Measurements from ENCODE around the gene REN. TPM values are rescaled to one million over a fixed set of nuclear protein-coding genes. Genes with fewer than 3 reads are reported as not detected.

REN gene
- total and polyA plus RNA-seq, 2 experiments from 2014 or later = not detected

- H3K4me1 ChIP-seq (ENCODE audit: insufficient read depth) = no peaks in the 10 kb centered on the region; the same call in 1 of the 2 replicates
- Mint-ChIP-seq H3K27ac (no peak within 1 kb of the TSS), H3K27me3 (ENCODE audit: insufficient read depth, low read depth, poor library complexity) (peaks cover 8% of the 10 kb centered on the region), H3K36me3 (ENCODE audit: low read depth) (no peaks in the 10 kb centered on the region), H3K4me1 (peaks cover 12% of the 10 kb centered on the region), H3K9me3 (no peaks in the 10 kb centered on the region; the same call in 2 of the 3 replicates), H3K4me3 (no peak within 1 kb of the TSS)
- H3K4me2 ChIP-seq = peak within 1 kb of the TSS; percentile 48; the same call in 1 of the 2 replicates
- H3K79me2 ChIP-seq (replicated peaks; ENCODE audit: insufficient read depth) = no peaks in the 10 kb centered on the region
- ATAC-seq = peak; percentile 34
- H3K4me3 ChIP-seq = no peak within 1 kb of the TSS
- peaks cover 3% of the 10 kb centered on the region; the same call in 1 of the 2 replicates for H3K27me3 ChIP-seq (ENCODE audit: insufficient read depth)
- H3F3A ChIP-seq (replicated peaks; ENCODE audit: low read depth) = no peaks in the 10 kb centered on the region
- DNase-seq (ENCODE audit: low spot score) = peak; percentile 32
- H3K27ac ChIP-seq (ENCODE audit: low read depth) = no peak within 1 kb of the TSS
- TF ChIP-seq EZH2phosphoT487 (IDR thresholded peaks at IDR 0.05; ENCODE audit: unreplicated experiment) (no peak), ETS1 (IDR thresholded peaks at IDR 0.05) (no peak), CTCF (conservative IDR thresholded peaks at IDR 0.05; ENCODE audit: low read depth in 2 of 2) (no peak), ZNF114 (CRISPR knock-in tag; IDR thresholded peaks at IDR 0.05) (no peak), JUNB (IDR thresholded peaks at IDR 0.05; ENCODE audit: unreplicated experiment) (no peak), POLR2AphosphoS5 (IDR thresholded peaks at IDR 0.05; ENCODE audit: low read depth) (no peak), EZH2 (IDR thresholded peaks at IDR 0.05; ENCODE audit: low read depth, unreplicated experiment) (no peak), ZNF331 (CRISPR knock-in tag; IDR thresholded peaks at IDR 0.05; ENCODE audit: low read depth) (no peak), CREB1 (CRISPR knock-in tag; IDR thresholded peaks at IDR 0.05; ENCODE audit: low read depth) (no peak), ZNF462 (CRISPR knock-in tag; IDR thresholded peaks at IDR 0.05) (no peak), NANOG (IDR thresholded peaks at IDR 0.05; ENCODE audit: borderline replicate concordance) (no peak), REST (IDR thresholded peaks at IDR 0.05; ENCODE audit: unreplicated experiment) (no peak), STAT1 (IDR thresholded peaks at IDR 0.05; ENCODE audit: unreplicated experiment) (no peak)
- no peak within 1 kb of the TSS for H2AFZ ChIP-seq
- H4K20me1 ChIP-seq (replicated peaks; ENCODE audit: insufficient read depth) = no peaks in the 10 kb centered on the region
- no peaks in the 10 kb centered on the region for H3K9me2 ChIP-seq (ENCODE audit: insufficient read depth)
- H3K36me3 ChIP-seq (ENCODE audit: insufficient read depth) = no peaks in the 10 kb centered on the region
Measured at GRCh38 chr1:204196068-204196795, 30.1 kb upstream of the REN start, which contains the start of gene KISS1. Gene KISS1 (minus strand): TSS chr1:204196491. CDS start chr1:204192876, 3,615 bp downstream.

Data from GM23338 (cell line).